Endothelial cell of umbilical vein (primary cell): ENCODE results near the gene VSX1. TPM values are rescaled to one million over a fixed set of nuclear protein-coding genes. Genes with fewer than 3 reads are reported as not detected.

Experiments used
- BruUV-seq: library from RNA; stranded (reverse); fragments of 400-500 nt; replicated peaks from 2 replicates; lab custom pipeline; 2021; lab: Mats Ljungman, UMichigan
- CTCF ChIA-PET: fragments of 300-600, 350-600 bp; sonication (Branson Sonifier 250); formaldehyde crosslinking; loops from one replicate; lab custom pipeline; 2021; ENCODE audit warnings: antibody characterized with exemption, inconsistent platforms; lab: Charles Lee
- POLR2A ChIA-PET: fragments of 300-600, 350-600 bp; sonication (Branson Sonifier 250); formaldehyde crosslinking; loops from one replicate; lab custom pipeline; 2021; ENCODE audit warnings: antibody characterized with exemption, inconsistent platforms; lab: Charles Lee
- DNase-seq: peaks from one replicate; pipeline ENCODE4 v3.0.0-alpha.2; 2011; ENCODE audit warnings: low read depth, low spot score
- FAIRE-seq: peaks from 2 replicates; lab custom pipeline; 2011; peaks lifted over from hg19 to GRCh38; lab: Jason Lieb, UNC
- H2AFZ ChIP-seq: 2 replicates; pipeline ENCODE4 v1.6.0; 2012; ENCODE audit warnings: low read depth, low read length, control low read depth, inconsistent platforms
- H3K27ac ChIP-seq: 2 replicates; pipeline ENCODE4 v1.5.1; 2011; ENCODE audit warnings: low read depth, mild to moderate bottlenecking, control low read depth, low read length, moderate library complexity; ENCODE audit not compliant: insufficient read depth
- H3K27me3 ChIP-seq, 2 experiments: 2 replicates each; pipeline versions ENCODE4 v1.6.0 to v1.6.1; 2011; ENCODE audit warnings: low read length in 2 of 2, mixed read lengths in 1 of 2; ENCODE audit not compliant: control insufficient read depth in 2 of 2, insufficient read depth in 2 of 2
- H3K36me3 ChIP-seq, 2 experiments: 2 replicates in 1 of 2; 3 replicates in 1 of 2; pipeline ENCODE4 v1.5.1; 2011; ENCODE audit warnings: low read length in 2 of 2, mild to moderate bottlenecking in 1 of 2, moderate library complexity in 1 of 2; ENCODE audit not compliant: control insufficient read depth in 2 of 2, insufficient read depth in 2 of 2; ENCODE audit errors: extremely low read depth in 1 of 2
- H3K4me1 ChIP-seq: 3 replicates; pipeline ENCODE4 v1.5.1; 2011; ENCODE audit warnings: mild to moderate bottlenecking, low read length; ENCODE audit not compliant: control insufficient read depth, insufficient read depth; ENCODE audit errors: extremely low read depth
- H3K4me2 ChIP-seq: 2 replicates; pipeline ENCODE4 v1.6.1; 2011; ENCODE audit warnings: low read length, control low read depth, mixed read lengths; ENCODE audit not compliant: insufficient read depth
- H3K4me3 ChIP-seq, 3 experiments: fragments of 200-600 bp in 1 of 3; sonication (generic), shearing (Covaris generic) in 1 of 3; replicated peaks in 1 of 3; 2 replicates each; pipeline ENCODE4 v1.5.1; 2011 to 2016; ENCODE audit warnings: control low read depth in 3 of 3, low read length in 3 of 3, mild to moderate bottlenecking in 2 of 3, inconsistent platforms in 1 of 3, low read depth in 1 of 3, moderate library complexity in 1 of 3; ENCODE audit not compliant: insufficient read depth in 1 of 3
- H3K79me2 ChIP-seq: 2 replicates; pipeline ENCODE4 v1.6.0; 2012; ENCODE audit warnings: low read length, inconsistent platforms; ENCODE audit not compliant: control insufficient read depth, insufficient read depth
- H3K9ac ChIP-seq: replicated peaks from 2 replicates; pipeline ENCODE3; 2011; ENCODE audit warnings: low read length, control low read depth; ENCODE audit not compliant: insufficient read depth; ENCODE audit errors: extremely low read depth
- H3K9me1 ChIP-seq: replicated peaks from 3 replicates; pipeline ENCODE4 v1.6.0; 2011; ENCODE audit warnings: mild to moderate bottlenecking, low read length; ENCODE audit not compliant: control insufficient read depth, insufficient read depth; ENCODE audit errors: extremely low read depth
- H3K9me3 ChIP-seq: replicated peaks from 2 replicates; pipeline ENCODE4 v1.5.1; 2012; ENCODE audit warnings: low read length, inconsistent platforms; ENCODE audit not compliant: control insufficient read depth, insufficient read depth
- H4K20me1 ChIP-seq: replicated peaks from 2 replicates; pipeline ENCODE3; 2011; ENCODE audit warnings: mild to moderate bottlenecking, low read length; ENCODE audit not compliant: control insufficient read depth, insufficient read depth; ENCODE audit errors: extremely low read depth
- EZH2 ChIP-seq: IDR thresholded peaks from 2 replicates; pipeline ENCODE4 v1.6.1; 2012; ENCODE audit warnings: borderline replicate concordance, low read depth, mild to moderate bottlenecking, moderate library complexity, low read length, inconsistent platforms; ENCODE audit not compliant: severe bottlenecking
- FOS ChIP-seq: IDR thresholded peaks from 2 replicates; pipeline ENCODE4 v1.6.1; 2011; ENCODE audit warnings: mild to moderate bottlenecking, low read length, moderate library complexity, borderline replicate concordance; ENCODE audit not compliant: insufficient read depth
- GATA2 ChIP-seq: IDR thresholded peaks from 2 replicates; pipeline ENCODE4 v1.7.0; 2011; ENCODE audit warnings: low read depth, mild to moderate bottlenecking, moderate library complexity, mixed read lengths, low read length; ENCODE audit not compliant: insufficient read length, insufficient read depth
- JUN ChIP-seq: IDR thresholded peaks from 2 replicates; pipeline ENCODE4 v1.6.1; 2011; ENCODE audit warnings: borderline replicate concordance, low read depth; ENCODE audit not compliant: insufficient read length, insufficient read depth
- MAX ChIP-seq: IDR thresholded peaks from 2 replicates; pipeline ENCODE4 v1.6.1; 2011; ENCODE audit not compliant: insufficient read depth, insufficient read length
- MYC ChIP-seq: IDR thresholded peaks from one replicate; pipeline ENCODE4 v1.6.1; 2011; ENCODE audit warnings: mild to moderate bottlenecking, low read depth, low read length
- POLR2A ChIP-seq: IDR thresholded peaks from 2 replicates; pipeline ENCODE4 v1.6.1; 2012; ENCODE audit warnings: low read depth, mild to moderate bottlenecking, control low read depth, low read length
- POLR2AphosphoS5 ChIP-seq: IDR thresholded peaks from 2 replicates; pipeline ENCODE4 v1.6.1; 2012; ENCODE audit warnings: low read depth, mild to moderate bottlenecking, control low read depth, low read length, moderate library complexity; ENCODE audit not compliant: insufficient read depth
- dilution Hi-C: fragments of 300-500 bp; cut with MboI; formaldehyde crosslinking; loops from one replicate; pipeline ENCODE4 v1.15.0; 2019; ENCODE audit warnings: low sequenced_read_pairs; ENCODE audit not compliant: extremely low pct_ligation_motif_present
- intact Hi-C: fragments of 100-400 bp; cut with micrococcal nuclease; formaldehyde crosslinking; loops from one replicate; pipeline ENCODE4 v1.10.0; 2022
- polyA plus RNA-seq, 4 experiments: library from polyadenylated mRNA; depleted of rRNA in 3 of 4; stranded (reverse) in 3 of 4; unstranded in 1 of 4; fragments of >200 nt; gene quantifications; 2 replicates each; pipeline versions ENCODE4 v1.2.1 to v1.2.3, GENCODE V29; 2011 to 2012; ENCODE audit warnings: missing spikeins in 1 of 4
- total RNA-seq: library from RNA; stranded (reverse); gene quantifications from 2 replicates; pipeline ENCODE4 v1.2.3, GENCODE V29; 2021
- TF ChIP-seq, protein P1 (sequence below), 2 donors: IDR thresholded peaks; 1 replicate in 1 of 2; 2 replicates in 1 of 2; pipeline ENCODE4 v1.5.1; 2011; ENCODE audit warnings: low read length in 2 of 2, mild to moderate bottlenecking in 2 of 2, moderate library complexity in 2 of 2, control low read depth in 1 of 2, inconsistent platforms in 1 of 2, low read depth in 1 of 2; ENCODE audit not compliant: insufficient read depth in 1 of 2; ENCODE audit errors: extremely low read depth in 1 of 2

VSX1 gene
- total and polyA plus RNA-seq, 2 donors (not counting 3 experiments of a cell fraction or from before 2014, with no cell fraction given): not detected

- CTCF ChIA-PET: interaction anchor here (1.1 to 4.4 kb wide), 2 partner anchors 67 to 186 kb away, joined by 3 to 96 read pairs; partner anchors contain the start of genes APMAP and PYGB
- Histone ChIP-seq H3K9me1 (no peaks in the 10 kb centered on the region), H3K4me1 (peaks cover 4% of the 10 kb centered on the region), H3K9me3 (no peaks in the 10 kb centered on the region), H3K9ac (no peak overlapping the region), H3K4me3 (no peak overlapping the region), H3K79me2 (no peaks in the 10 kb centered on the region), H3K27me3 (peaks cover 15 to 16% of the 10 kb centered on the region in 2 experiments), H3K27ac (no peak overlapping the region), H2AFZ (no peak overlapping the region), H4K20me1 (no peaks in the 10 kb centered on the region), H3K4me2 (no peak overlapping the region), H3K36me3 (no peaks in the 10 kb centered on the region)
- BruUV-seq: no TSS peak
- dilution Hi-C loops: no loop called here
- DNase-seq: no peak
- TF ChIP-seq GATA2 (no peak), FOS (no peak), POLR2A (no peak), EZH2 (no peak), JUN (no peak), MAX (no peak), MYC (no peak), POLR2AphosphoS5 (no peak)
- TF ChIP-seq, protein P1, sequence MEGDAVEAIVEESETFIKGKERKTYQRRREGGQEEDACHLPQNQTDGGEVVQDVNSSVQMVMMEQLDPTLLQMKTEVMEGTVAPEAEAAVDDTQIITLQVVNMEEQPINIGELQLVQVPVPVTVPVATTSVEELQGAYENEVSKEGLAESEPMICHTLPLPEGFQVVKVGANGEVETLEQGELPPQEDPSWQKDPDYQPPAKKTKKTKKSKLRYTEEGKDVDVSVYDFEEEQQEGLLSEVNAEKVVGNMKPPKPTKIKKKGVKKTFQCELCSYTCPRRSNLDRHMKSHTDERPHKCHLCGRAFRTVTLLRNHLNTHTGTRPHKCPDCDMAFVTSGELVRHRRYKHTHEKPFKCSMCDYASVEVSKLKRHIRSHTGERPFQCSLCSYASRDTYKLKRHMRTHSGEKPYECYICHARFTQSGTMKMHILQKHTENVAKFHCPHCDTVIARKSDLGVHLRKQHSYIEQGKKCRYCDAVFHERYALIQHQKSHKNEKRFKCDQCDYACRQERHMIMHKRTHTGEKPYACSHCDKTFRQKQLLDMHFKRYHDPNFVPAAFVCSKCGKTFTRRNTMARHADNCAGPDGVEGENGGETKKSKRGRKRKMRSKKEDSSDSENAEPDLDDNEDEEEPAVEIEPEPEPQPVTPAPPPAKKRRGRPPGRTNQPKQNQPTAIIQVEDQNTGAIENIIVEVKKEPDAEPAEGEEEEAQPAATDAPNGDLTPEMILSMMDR (IDR thresholded peaks at IDR 0.05; ENCODE audit: extremely low read depth in 1 of 2, insufficient read depth in 1 of 2, low read depth in 1 of 2, low read length in 2 of 2): no peak
- intact Hi-C loops: no loop called here
- POLR2A ChIA-PET: no interaction called here
- FAIRE-seq: no peak
Observed at GRCh38 chr20:25061821-25062530, 20.0 kb downstream of the VSX1 start.
